Activated T-helper 17 cell treated with anti-CD3 and anti-CD28 coated beads, Interleukin-2, amount 50 U/mL, for 72 hours (primary cell): ENCODE data around the gene PRKCH. TPM values are rescaled to one million over a fixed set of nuclear protein-coding genes. Genes with fewer than 3 reads are reported as not detected.

Source experiments
- ATAC-seq: fragments of 150-1000 bp; cut with Tn5 transposase; replicated peaks from 2 replicates; pipeline ENCODE4 v1.10.0; 2021; ENCODE audit warnings: mild to moderate bottlenecking, moderate library complexity
- H3K27ac Mint-ChIP-seq: one replicate; pipeline ENCODE4 v1.8.0; 2022; ENCODE audit warnings: mixed read lengths
- H3K27me3 Mint-ChIP-seq: one replicate; pipeline ENCODE4 v1.8.0; 2022; ENCODE audit warnings: mixed read lengths
- H3K36me3 Mint-ChIP-seq: one replicate; pipeline ENCODE4 v1.8.0; 2022; ENCODE audit warnings: low read depth, mild to moderate bottlenecking, mixed read lengths
- H3K4me1 Mint-ChIP-seq: one replicate; pipeline ENCODE4 v1.8.0; 2022; ENCODE audit warnings: mixed read lengths
- H3K4me3 Mint-ChIP-seq: one replicate; pipeline ENCODE4 v1.8.0; 2022; ENCODE audit warnings: mild to moderate bottlenecking, mixed read lengths
- H3K9me3 Mint-ChIP-seq: one replicate; pipeline ENCODE4 v1.8.0; 2022; ENCODE audit warnings: mixed read lengths
- total RNA-seq, 2 donors: library from RNA; stranded (reverse); gene quantifications; one replicate each; pipeline ENCODE4 v1.2.3, GENCODE V29; 2022

PRKCH gene
- total RNA-seq, 2 donors from 2014 or later = 127 to 148 TPM

- Mint-ChIP-seq H3K4me1 (peaks cover 71% of the 10 kb centered on the region), H3K9me3 (no peaks in the 10 kb centered on the region), H3K27me3 (no peaks in the 10 kb centered on the region), H3K27ac (peak overlapping the region; percentile 79), H3K36me3 (peaks cover 54% of the 10 kb centered on the region), H3K4me3 (peak overlapping the region; percentile 54)
- ATAC-seq = peak; percentile 43
Measured at GRCh38 chr14:61434311-61434710, 112.9 kb downstream of the PRKCH start.

DNA sequence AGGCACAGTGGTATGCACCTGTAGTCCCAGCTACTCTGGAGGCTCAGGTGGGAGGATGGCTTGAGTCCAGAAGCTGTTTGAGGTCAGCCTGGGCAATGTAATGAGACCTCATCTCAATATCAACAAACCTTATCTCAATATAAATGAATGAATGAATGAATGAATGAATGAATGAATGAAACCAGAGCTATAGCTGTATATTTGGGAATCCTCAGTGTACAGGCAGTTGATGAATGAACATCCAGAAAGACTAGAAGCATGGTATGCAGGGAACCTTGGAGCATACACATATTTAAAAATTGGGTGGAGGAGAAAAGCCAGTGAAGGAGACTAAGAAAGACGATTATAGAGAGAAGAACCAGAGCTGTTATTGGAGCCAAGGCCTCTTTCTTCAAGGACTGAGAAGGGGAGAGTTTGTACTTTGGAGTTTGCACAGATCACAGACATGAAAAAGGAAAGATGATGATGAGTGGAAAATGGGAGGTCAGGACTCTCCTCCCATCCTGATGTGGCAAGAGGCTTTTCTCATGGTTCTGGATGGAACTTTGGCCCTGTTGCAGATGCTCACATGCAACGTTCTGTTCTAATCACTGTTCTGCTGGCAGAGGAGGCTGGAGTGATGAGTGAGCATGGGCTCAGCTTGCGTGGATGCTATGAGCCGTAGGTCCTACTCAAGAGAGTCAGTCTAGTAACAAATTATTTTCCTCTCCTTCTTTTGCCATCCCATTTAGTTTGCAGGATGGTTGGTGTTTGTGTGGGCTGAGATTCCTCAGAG, 114.4 kb downstream of the PRKCH start:
- ATAC-seq = no peak
- H3K4me1 Mint-ChIP-seq = peaks cover 74% of the 10 kb centered on the region
- peak overlapping the region; percentile 19 for H3K4me3 Mint-ChIP-seq
- peak overlapping the region; percentile 79 for H3K27ac Mint-ChIP-seq
- peaks cover 63% of the 10 kb centered on the region for H3K36me3 Mint-ChIP-seq
- H3K27me3 Mint-ChIP-seq = no peaks in the 10 kb centered on the region
- H3K9me3 Mint-ChIP-seq = no peaks in the 10 kb centered on the region

- H3K27me3 Mint-ChIP-seq = no peaks in the 10 kb centered on the region
- H3K36me3 Mint-ChIP-seq = peaks cover 52% of the 10 kb centered on the region
- peak overlapping the region; percentile 89 for H3K4me3 Mint-ChIP-seq
- no peak for ATAC-seq
- H3K9me3 Mint-ChIP-seq = no peaks in the 10 kb centered on the region
- peak overlapping the region; percentile 79 for H3K27ac Mint-ChIP-seq
- peaks cover 64% of the 10 kb centered on the region for H3K4me1 Mint-ChIP-seq
Measured at GRCh38 chr14:61437381-61437780, 116.0 kb downstream of the PRKCH start.

DNA sequence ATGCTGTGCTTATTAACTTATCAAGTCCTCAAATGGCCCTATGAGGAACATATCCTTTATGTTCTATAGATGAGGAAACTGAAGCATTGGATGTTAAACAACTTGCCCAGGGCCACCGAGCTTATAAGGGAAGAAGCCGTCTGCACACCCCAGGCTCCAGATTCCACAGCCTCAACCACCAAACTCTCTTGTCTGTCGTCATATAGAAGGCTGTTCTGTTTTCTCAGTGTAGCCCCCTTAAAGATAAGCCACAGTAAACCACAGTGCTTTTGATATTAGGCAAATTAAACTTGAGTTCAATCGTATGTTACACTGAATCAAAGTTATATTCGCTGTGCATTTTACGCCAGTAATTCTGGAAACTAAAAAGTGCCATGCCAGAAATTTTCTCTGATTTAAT, 116.7 kb downstream of the PRKCH start:
- no peak for ATAC-seq
- Mint-ChIP-seq H3K9me3 (no peaks in the 10 kb centered on the region), H3K27ac (peak overlapping the region; percentile 93), H3K4me1 (peaks cover 67% of the 10 kb centered on the region), H3K36me3 (peaks cover 56% of the 10 kb centered on the region), H3K27me3 (no peaks in the 10 kb centered on the region), H3K4me3 (peak overlapping the region; percentile 89)

- peak; percentile 65 for ATAC-seq
- H3K9me3 Mint-ChIP-seq = no peaks in the 10 kb centered on the region
- H3K4me1 Mint-ChIP-seq = peaks cover 68% of the 10 kb centered on the region
- H3K4me3 Mint-ChIP-seq = peak overlapping the region; percentile 89
- peaks cover 56% of the 10 kb centered on the region for H3K36me3 Mint-ChIP-seq
- peak overlapping the region; percentile 93 for H3K27ac Mint-ChIP-seq
- no peaks in the 10 kb centered on the region for H3K27me3 Mint-ChIP-seq
Measured at GRCh38 chr14:61438497-61438859, 117.1 kb downstream of the PRKCH start.

- peaks cover 73% of the 10 kb centered on the region for H3K4me1 Mint-ChIP-seq
- H3K27ac Mint-ChIP-seq = peak overlapping the region; percentile 93
- peaks cover 56% of the 10 kb centered on the region for H3K36me3 Mint-ChIP-seq
- H3K4me3 Mint-ChIP-seq = peak overlapping the region; percentile 89
- no peaks in the 10 kb centered on the region for H3K27me3 Mint-ChIP-seq
- H3K9me3 Mint-ChIP-seq = no peaks in the 10 kb centered on the region
- ATAC-seq = peak; percentile 68
Measured at GRCh38 chr14:61438860-61439765, 117.7 kb downstream of the PRKCH start.

- H3K4me3 Mint-ChIP-seq = peak overlapping the region; percentile 89
- H3K27ac Mint-ChIP-seq = peak overlapping the region; percentile 93
- peaks cover 57% of the 10 kb centered on the region for H3K36me3 Mint-ChIP-seq
- no peak for ATAC-seq
- no peaks in the 10 kb centered on the region for H3K9me3 Mint-ChIP-seq
- peaks cover 74% of the 10 kb centered on the region for H3K4me1 Mint-ChIP-seq
- no peaks in the 10 kb centered on the region for H3K27me3 Mint-ChIP-seq
Measured at GRCh38 chr14:61439779-61440418, 118.5 kb downstream of the PRKCH start.

DNA sequence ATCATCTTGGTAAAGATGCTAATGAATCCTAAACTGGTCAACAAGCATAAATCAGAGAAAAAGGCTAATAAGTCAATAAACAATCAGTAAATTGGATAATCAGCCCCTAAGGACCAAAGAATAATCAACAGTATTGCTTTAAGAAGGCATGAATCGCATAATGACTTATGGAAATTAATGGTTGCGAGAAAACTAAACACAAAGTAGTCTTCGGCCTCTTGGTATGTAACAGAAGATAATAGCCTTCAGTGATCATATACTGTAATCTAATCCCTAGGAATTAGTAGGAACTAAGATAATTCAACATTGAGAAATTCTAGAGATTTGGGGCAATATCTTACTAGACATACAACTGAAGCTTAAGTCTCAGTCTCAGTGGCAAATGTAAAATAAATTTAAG, 122.1 kb downstream of the PRKCH start:
- ATAC-seq = no peak
- peak overlapping the region; percentile 73 for H3K27ac Mint-ChIP-seq
- peak overlapping the region; percentile 89 for H3K4me3 Mint-ChIP-seq
- no peaks in the 10 kb centered on the region for H3K27me3 Mint-ChIP-seq
- peaks cover 78% of the 10 kb centered on the region for H3K4me1 Mint-ChIP-seq
- H3K9me3 Mint-ChIP-seq = no peaks in the 10 kb centered on the region
- H3K36me3 Mint-ChIP-seq = peaks cover 74% of the 10 kb centered on the region

DNA sequence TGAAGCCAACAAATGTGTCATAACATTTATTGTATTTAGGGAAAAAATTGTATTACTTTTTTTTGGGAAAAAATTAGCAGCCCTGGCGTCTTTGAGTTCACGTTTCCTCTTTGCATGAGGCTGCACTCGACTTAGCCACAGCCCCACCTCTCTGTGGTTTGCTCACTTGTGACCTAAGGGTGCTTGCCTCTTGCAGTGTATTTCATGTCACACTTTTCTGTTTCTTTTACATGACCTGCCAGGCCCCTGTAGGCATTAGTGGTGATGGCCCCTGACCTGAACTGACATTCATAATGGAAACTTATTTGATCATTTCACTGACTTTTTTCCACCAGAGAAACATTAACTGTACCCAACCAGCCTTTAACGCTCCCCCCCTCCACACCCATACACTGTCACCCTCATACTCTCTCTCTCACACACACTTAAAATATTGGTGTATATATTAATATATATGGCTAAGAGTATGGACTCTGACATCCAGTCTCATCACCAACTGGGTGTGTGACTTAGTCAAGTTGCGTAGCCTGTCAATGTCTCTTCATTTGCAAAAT, 122.9 kb downstream of the PRKCH start:
- ATAC-seq = peak; percentile 88
- Mint-ChIP-seq H3K4me1 (peaks cover 78% of the 10 kb centered on the region), H3K27ac (peak overlapping the region; percentile 73), H3K36me3 (peaks cover 77% of the 10 kb centered on the region), H3K27me3 (no peaks in the 10 kb centered on the region), H3K4me3 (peak overlapping the region; percentile 89), H3K9me3 (no peaks in the 10 kb centered on the region)

GRCh38 chr14:61451491-61451890, 130.1 kb downstream of the PRKCH start:
- Mint-ChIP-seq H3K9me3 (no peaks in the 10 kb centered on the region), H3K27me3 (no peaks in the 10 kb centered on the region), H3K4me1 (peaks cover 83% of the 10 kb centered on the region), H3K27ac (peak overlapping the region; percentile 89), H3K36me3 (peaks cover 100% of the 10 kb centered on the region), H3K4me3 (peak overlapping the region; percentile 89)
- no peak for ATAC-seq

DNA sequence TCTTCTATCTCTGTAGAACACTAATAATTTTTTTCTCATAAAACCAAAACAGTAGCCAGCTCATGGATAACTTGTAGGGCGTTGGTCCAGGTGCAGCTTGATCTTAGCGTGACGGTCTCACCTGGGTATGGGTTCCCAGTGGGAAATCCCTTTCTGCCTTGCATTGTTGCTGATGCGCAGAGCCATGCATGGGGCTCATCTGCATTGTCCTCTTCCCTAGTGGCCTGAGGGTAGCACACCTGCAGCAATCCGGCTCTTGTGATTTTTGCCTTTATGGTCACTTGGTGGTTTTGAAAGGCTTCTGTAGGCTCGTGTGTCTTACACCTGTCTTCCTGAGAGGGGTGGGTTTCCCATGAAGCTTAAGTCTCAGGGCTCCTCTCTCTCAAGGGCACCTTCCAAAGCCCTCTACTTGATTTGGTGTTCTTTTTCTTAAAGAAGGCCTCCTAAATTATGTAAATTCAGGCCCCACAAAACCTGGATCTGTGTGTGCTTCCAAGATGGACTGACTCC, 130.6 kb downstream of the PRKCH start:
- H3K9me3 Mint-ChIP-seq = no peaks in the 10 kb centered on the region
- peaks cover 100% of the 10 kb centered on the region for H3K36me3 Mint-ChIP-seq
- H3K27me3 Mint-ChIP-seq = no peaks in the 10 kb centered on the region
- peaks cover 83% of the 10 kb centered on the region for H3K4me1 Mint-ChIP-seq
- ATAC-seq = no peak
- peak overlapping the region; percentile 89 for H3K27ac Mint-ChIP-seq
- H3K4me3 Mint-ChIP-seq = peak overlapping the region; percentile 89

DNA sequence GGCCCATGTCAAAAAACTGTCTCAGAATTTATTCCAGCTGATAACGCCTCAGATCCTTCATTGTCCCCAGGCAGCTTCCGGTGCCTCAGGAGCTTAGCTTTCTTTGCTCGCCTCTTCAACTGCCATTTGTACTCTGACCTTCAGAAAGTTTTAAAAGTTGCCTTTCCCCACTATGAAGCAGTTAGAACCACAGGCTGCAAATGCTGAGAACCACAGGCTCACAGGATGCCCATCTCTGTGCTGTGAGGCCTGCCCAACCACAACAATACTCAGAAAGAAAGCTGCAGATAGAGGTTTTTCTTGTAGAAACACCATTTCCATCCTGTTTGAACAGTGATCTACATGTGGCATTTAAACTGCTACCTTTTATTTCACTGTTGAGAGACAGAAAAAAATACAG, 131.1 kb downstream of the PRKCH start:
- ATAC-seq = peak; percentile 89
- Mint-ChIP-seq H3K9me3 (no peaks in the 10 kb centered on the region), H3K27ac (peak overlapping the region; percentile 89), H3K27me3 (no peaks in the 10 kb centered on the region), H3K36me3 (peaks cover 100% of the 10 kb centered on the region), H3K4me3 (peak overlapping the region; percentile 89), H3K4me1 (peaks cover 82% of the 10 kb centered on the region)

DNA sequence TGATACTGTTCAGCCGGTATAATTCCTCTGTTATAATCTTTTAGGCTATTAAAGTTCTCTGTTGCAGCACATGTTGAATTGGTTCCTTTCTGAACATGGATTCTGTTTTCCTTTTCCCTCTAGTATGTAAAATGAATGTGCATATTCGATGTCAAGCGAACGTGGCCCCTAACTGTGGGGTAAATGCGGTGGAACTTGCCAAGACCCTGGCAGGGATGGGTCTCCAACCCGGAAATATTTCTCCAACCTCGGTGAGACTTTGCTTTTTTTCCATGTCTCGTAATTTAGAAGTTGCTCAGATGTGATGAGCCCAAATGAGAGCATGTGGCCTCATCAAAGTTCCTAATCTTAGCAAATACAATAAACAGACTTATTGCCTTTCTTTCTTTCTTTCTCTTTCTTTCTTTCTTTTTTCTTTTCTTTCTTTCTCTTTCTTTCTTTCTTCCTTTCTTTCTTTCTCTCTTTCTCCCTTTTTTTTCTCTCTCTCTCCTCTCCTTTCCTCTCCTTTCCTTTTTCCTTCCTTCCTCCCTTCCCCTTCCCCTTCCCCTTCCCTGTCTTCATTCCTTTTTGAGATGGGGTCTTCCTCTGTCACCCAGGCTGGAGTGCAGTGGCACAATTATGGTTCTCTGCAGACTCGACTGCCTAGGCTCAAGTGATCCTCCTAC, 131.9 kb downstream of the PRKCH start:
- Mint-ChIP-seq H3K27ac (peak overlapping the region; percentile 89), H3K4me3 (peak overlapping the region; percentile 89), H3K36me3 (peaks cover 100% of the 10 kb centered on the region), H3K4me1 (peaks cover 85% of the 10 kb centered on the region), H3K9me3 (no peaks in the 10 kb centered on the region), H3K27me3 (no peaks in the 10 kb centered on the region)
- no peak for ATAC-seq
